HG03064 (cell line): ENCODE measurements around the gene ASTN1.

Experiments
- ATAC-seq: cut with Tn5 transposase; IDR thresholded peaks from one replicate; pipeline ENCODE4 v1.9.1; 2021; ENCODE audit warnings: low read depth; ENCODE audit not compliant: unreplicated experiment

The ASTN1 gene

GRCh38 chr1:177164380-177165068 lies at the start of gene ASTN1:
Gene ASTN1, minus strand, starts transcription at chr1:177164712. Its CDS starts 36 bp downstream, at chr1:177164676.
- no peak for ATAC-seq

GRCh38 chr1:177211231-177211630 lies 46.7 kb upstream of the ASTN1 start:
- ATAC-seq, result no peak

- ATAC-seq, result no peak
These were observed 45.6 kb upstream of the ASTN1 start for GRCh38 chr1:177210071-177210470.

DNA sequence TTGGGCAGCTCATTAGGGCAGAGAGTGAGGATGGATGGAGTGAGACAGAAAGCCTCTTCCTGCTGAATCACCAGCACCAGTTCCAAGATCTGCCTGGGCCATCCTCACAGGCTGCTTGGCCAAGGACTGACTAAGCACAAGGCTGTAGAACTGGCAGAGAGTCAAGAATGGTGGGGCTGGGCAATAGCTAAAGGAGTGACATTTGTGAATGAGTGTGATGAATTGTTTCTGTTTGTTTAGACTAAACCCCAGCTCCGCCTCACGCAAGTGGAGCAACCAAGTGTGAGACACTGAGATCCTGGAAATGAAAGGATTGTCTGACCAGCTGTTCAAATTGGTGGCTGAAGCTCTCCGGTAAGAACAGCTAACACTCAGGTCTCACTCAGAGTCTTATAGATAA lies 44.8 kb upstream of the ASTN1 start:
- no peak for ATAC-seq

DNA sequence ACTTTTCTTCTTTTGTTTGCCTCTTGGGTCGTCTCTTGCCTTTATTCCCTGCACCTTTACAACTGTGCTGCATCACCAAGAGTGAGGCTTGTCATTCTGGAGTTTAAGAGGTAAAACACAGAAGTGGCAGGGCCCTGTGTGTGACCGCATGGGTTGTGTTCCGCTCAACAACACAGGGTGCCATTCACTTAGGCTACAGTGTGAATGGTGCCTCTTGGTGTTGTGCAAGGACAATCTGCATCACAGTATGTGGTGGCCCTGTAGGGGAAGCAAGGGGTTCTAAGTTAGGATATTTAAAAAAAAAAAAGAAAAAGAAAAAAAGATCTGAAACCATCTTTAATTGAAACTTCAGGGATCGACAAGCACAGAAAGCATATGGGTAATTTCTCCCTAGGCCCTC lies 44.4 kb upstream of the ASTN1 start:
- ATAC-seq, result no peak

GRCh38 chr1:177206831-177207355 lies 42.4 kb upstream of the ASTN1 start:
- no peak for ATAC-seq

GRCh38 chr1:177200290-177200689 lies 35.8 kb upstream of the ASTN1 start:
- no peak for ATAC-seq

DNA sequence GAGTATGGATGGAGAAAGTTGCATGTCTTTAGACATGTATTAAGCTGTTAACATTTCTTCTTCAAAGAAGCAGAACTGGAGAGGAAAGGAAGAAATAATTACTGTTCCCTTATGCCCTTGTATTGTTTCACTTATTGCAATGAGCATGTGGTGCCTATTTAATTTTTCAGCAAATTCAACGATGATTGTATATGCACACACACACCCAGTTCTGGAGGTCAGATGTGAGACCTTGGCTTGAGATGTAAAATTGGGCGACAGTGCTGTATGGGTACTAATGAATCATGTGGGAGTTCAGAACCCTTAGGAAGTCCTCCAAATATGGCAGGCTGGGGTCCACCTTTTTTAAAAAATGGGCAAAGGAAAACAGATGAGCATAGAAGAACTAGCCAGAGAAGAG lies 33.7 kb upstream of the ASTN1 start:
- ATAC-seq, result no peak

- ATAC-seq, result no peak
These were observed 25.9 kb upstream of the ASTN1 start for GRCh38 chr1:177190308-177190970.

- no peak for ATAC-seq
These were observed 22.1 kb upstream of the ASTN1 start for GRCh38 chr1:177186639-177187038.

DNA sequence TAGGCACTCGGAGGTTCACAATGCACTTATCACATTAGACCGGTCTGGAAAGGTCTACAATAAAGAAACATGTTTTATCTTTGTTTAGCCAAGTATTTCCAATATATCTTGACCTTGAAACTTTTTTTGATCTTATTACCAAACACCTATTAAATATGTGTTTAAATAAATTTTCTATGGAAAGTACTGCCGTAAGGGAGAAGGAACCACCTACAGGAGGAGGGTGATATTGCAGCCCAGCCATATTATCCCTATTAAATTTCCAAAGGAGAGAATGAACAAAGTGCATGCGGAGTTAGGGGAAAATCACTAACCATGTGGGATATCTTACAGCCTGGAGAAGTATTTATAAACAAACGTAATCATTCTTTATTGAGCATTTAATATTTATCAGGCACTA lies 20.7 kb upstream of the ASTN1 start:
- no peak for ATAC-seq

DNA sequence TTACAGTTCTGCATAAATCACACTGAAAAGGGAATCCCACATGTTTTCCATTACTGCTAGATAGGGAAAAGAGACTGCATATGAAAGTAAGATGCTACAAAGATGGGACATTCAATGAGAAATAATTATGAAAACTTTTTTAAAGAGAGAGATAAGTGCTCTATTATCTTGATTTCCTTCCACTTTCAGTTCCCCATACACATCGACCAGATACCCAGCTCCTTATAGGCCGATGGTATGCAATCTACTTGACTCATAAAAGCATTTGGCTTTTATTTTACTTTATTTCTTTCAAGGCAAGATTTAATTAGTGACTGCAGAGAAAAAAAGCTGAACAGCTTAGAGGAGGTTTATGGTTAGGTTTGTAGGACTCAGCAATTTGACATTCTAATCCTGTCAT lies 19.3 kb upstream of the ASTN1 start:
- no peak for ATAC-seq

DNA sequence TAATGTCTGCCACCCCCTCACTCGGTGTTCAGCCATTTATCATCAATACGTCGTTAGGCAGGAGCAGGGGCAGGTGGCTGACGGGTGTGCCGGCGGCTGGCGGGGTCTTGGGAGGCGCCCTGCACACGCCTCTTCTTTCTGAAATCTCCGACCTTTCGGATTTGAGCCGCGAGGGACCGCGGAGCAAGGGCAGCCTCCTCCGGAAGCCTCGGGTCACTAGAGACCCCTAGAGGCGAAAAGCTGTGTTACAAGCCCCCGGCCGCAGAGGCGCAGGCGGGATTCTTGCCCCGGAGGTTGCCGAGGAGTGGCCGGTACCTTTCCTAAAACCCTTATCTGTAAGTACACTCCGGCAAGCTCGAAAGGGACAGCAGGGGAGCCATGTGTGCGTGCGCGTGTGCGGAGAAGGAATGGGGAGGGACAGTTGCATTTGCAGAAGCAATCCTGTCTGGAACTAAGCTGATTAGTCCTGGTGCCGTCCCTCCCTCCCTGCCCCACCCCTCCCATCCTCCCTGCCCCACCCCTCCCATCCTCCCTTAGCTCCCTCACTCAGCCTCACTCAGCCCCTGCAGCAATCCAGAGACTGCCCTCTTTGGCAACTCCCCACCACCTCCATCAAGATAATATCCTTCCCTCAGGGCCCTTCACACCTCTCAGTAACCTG lies 17.2 kb upstream of the ASTN1 start:
- peak; percentile 86 for ATAC-seq

DNA sequence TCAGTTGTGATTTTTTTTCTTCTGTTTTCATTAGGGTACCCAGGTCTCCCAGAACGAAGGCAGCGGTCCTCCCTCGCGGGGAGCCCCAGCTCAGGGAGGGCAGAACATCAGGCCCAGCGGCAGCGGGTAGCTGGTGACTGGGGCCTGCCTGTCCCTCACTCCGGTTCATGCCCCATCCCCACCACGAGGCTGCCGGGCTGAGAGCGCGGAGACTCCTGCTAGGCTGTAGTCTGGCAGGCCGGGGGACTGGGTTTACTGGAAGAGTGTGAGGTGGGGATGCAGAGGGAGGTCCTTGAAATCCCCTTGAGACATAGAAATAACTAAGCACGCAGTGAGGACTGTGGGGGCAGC lies 16.7 kb upstream of the ASTN1 start:
- ATAC-seq, result no peak

DNA sequence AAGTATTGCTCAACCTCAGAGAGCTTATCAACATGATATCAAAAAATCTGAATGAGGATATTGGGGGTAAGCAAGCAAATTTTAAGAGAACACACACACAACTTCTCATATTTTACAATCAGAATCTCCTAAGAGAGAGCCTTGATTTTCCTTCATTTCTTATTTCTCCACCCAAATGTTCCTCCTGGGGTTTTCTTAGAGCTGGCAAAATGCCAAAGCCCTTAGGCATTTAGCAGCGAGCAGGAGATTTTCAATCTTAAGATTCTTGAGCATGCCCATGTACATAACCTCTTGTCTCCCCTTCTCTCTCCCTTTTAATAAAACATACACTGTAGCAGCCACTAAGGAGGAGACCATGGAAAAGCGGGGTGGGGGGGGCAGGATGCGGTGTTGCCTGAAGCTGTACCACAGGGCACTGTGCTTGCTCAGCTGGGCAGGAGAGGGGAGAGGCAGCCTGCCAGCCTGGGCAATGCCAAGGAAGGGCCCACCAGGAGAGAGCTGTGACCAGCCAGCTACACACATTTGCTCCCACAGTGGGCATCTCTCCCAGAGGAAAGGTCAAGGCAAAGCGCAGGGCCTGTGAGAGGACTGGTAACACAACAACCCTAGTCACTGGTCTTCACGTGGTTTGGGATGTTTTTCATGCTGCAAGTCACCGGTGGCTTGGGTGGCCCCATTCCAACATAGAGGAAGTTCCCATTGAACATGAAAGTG lies 10.6 kb upstream of the ASTN1 start:
- no peak for ATAC-seq

DNA sequence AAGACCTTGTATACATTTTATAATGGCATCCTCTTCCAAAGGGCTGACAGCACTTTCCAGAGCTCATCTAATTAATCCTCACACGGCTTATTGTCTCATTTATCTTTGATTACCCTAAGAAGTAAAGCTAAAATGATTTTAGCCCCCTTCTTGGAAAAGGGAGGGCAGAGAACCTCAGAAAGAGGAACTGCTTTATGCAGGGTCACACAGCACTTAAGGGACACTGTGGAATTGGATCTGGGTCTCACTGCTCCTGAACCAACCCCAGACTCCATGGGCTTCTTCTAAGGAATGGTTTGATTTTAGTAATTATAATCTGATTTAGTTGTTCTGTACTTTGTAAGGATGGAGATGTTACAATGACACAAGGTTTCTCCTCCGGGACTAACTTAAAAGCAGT lies 9.5 kb upstream of the ASTN1 start:
- no peak for ATAC-seq

- ATAC-seq, result no peak
These were observed 8.4 kb upstream of the ASTN1 start for GRCh38 chr1:177172866-177173265.

DNA sequence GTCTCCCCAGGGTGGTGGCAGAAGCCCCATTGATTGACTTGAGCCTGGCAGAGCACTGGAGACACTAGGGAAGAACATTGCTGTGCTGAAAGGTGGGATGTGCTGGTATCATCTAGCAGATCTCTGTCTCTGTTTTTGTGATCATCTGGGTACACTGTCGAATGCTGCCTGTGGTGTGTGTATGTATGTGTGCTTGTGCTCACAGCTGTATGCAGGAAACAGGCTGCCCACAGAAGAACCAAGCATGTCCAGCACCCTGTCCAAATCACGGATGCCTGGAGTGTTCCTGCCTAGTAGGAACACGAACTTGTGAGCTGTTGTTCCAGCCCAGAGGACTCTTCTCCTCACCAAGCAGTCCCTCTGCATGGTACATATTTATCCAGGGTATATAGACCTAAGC lies 7.8 kb upstream of the ASTN1 start:
- ATAC-seq, result no peak

- ATAC-seq, result no peak
These were observed 7.1 kb upstream of the ASTN1 start for GRCh38 chr1:177171536-177172123.

GRCh38 chr1:177170756-177171535 lies 6.4 kb upstream of the ASTN1 start, which contains the start of gene BRINP2:
Gene BRINP2, plus strand, starts transcription at chr1:177170958. Its CDS starts 58,919 bp downstream, at chr1:177229877.
- no peak for ATAC-seq
